Stimulated activated CD4-positive, alpha-beta T cell treated with anti-CD3 and anti-CD28 coated beads, TNF-alpha, amount 100 ng/mL, for 24 hours (primary cell): ENCODE measurements around the gene SLC30A3.
A peak's percentile ranks its signal among the peaks of the same experiment; 100 is the strongest.
"Not testable (repeated sequence)": the region's sequence is repeated elsewhere in the genome, so short reads cannot be mapped to it uniquely, and the experiment has no call there.

ENCODE experiments used
- DNase-seq, 3 experiments: peaks; one replicate each; pipeline ENCODE4 v3.0.0-alpha.2; 2020; ENCODE audit warnings: low read depth in 3 of 3

Gene SLC30A3, protein sequence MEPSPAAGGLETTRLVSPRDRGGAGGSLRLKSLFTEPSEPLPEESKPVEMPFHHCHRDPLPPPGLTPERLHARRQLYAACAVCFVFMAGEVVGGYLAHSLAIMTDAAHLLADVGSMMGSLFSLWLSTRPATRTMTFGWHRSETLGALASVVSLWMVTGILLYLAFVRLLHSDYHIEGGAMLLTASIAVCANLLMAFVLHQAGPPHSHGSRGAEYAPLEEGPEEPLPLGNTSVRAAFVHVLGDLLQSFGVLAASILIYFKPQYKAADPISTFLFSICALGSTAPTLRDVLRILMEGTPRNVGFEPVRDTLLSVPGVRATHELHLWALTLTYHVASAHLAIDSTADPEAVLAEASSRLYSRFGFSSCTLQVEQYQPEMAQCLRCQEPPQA

GRCh38 chr2:27262379-27263286 lies at the start of gene SLC30A3:
Gene SLC30A3, minus strand, starts transcription at chr2:27263047. Its CDS starts 141 bp downstream, at chr2:27262906.
- peak; percentile 34 to 78 (median 55) for DNase-seq

- DNase-seq, result no peak
Measured at GRCh38 chr2:27312152-27312551, 49.3 kb upstream of the SLC30A3 start.

DNA sequence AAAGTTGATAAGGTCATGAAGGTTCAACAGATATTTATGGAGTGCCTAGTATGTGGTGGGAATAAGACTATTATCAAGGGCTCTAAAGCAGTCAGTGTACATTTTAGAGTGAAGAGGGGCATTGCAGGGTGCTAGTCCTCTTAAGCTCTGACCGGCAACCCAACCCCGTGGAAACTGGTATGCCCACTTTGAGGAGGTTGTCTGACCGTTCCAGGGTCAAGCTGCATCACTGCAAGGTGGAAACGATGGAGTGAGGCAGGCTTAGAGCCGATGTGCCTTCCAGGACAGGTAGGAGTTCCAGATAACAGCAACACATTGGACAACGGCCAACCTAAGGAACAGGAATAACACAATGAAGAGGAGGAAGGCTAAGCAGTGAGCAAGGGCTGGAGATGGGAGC lies 46.8 kb upstream of the SLC30A3 start:
- no peak for DNase-seq

DNA sequence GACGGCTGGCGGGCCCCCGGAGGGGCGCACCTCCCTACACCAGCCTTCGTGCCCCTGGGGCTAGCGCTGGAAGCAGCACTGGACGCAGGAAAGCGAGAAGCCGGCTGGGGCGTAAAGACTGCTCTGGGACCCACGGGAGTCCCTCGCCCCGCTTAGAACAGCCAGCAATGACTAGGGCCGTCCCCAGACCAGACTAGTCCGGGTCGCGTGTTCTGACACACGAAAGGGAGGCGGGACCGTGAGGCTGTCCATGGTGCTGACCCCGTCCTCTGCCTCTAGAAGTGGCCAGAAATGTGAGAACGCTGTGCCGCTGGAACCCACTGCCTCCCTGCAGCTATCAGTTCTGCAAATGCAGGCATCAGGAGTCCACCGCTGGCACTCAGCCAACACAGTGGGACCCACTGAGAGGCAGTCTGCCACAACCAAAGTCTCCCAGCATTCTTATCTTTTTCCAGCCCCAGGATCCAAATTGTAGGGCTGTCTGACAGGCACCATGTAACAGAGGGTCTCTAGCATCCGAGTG lies 45.6 kb upstream of the SLC30A3 start, which contains the start of gene UCN:
Gene UCN, minus strand, starts transcription at position 87 of the 523 bp plus-strand sequence. CDS start 550 bp downstream, outside the sequence.
- no peak for DNase-seq

- no peak for DNase-seq
Measured at GRCh38 chr2:27307545-27308358, 44.9 kb upstream of the SLC30A3 start.

DNA sequence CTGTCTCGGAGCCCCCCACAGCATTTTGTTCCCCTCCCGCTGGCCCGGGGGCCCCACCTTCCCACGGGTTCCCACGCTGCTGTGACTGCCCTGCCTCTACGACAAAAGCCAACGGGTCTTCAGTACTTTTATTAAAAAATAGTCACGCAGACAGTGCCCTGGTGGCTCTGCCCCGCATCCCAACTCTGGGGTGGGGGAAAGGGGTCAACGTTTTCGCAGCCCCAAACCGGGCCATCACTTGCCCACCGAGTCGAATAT lies 44.4 kb upstream of the SLC30A3 start:
- DNase-seq, result no peak

GRCh38 chr2:27306573-27307286 lies 43.9 kb upstream of the SLC30A3 start:
- DNase-seq, result peak in 1 of 3 experiments; percentile 42

GRCh38 chr2:27306136-27306535 lies 43.3 kb upstream of the SLC30A3 start:
- no peak for DNase-seq

DNA sequence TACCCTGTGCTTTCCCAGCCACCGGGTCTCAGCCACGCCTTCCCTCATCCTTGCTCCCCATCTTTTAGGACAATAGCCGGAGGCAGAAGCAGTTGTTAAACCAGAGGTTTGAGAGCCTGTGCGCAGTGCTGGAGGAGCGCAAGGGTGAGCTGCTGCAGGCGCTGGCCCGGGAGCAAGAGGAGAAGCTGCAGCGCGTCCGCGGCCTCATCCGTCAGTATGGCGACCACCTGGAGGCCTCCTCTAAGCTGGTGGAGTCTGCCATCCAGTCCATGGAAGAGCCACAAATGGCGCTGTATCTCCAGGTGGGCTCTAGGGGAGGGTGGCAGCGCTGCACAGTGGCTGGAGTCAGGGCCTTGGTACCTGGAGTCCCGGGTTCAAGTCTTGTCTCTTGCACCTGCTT lies 42.7 kb upstream of the SLC30A3 start:
- no peak for DNase-seq

GRCh38 chr2:27304488-27305240 lies 41.8 kb upstream of the SLC30A3 start:
- no peak for DNase-seq

GRCh38 chr2:27303093-27304025 lies 40.5 kb upstream of the SLC30A3 start:
- DNase-seq, result peak in 1 of 3 experiments; percentile 27

- not testable (repeated sequence) for DNase-seq
Measured at GRCh38 chr2:27300606-27301005, 37.8 kb upstream of the SLC30A3 start.

- DNase-seq, result no peak
Measured at GRCh38 chr2:27298391-27299080, 35.7 kb upstream of the SLC30A3 start.

- DNase-seq, result no peak
Measured at GRCh38 chr2:27297195-27297594, 34.3 kb upstream of the SLC30A3 start.

DNA sequence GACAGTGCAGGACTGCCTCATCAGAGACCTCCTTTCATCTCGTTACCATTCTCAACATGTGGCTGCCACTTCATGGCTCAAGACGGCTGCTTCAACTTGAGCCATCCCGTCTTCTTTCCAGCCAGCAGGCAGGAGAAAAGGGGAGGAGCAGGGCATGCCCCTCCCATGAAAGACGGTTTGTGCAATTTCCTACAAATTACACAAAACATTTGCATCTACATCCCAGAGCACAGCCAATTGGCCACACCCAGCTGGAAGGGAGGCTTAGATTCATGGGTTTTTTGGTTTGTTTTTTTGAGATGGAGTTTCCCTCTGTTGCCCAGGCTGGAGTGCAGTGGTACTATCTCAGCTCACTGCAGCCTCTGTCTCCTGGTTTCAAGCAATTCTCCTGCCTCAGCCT lies 33.6 kb upstream of the SLC30A3 start:
- no peak for DNase-seq

DNA sequence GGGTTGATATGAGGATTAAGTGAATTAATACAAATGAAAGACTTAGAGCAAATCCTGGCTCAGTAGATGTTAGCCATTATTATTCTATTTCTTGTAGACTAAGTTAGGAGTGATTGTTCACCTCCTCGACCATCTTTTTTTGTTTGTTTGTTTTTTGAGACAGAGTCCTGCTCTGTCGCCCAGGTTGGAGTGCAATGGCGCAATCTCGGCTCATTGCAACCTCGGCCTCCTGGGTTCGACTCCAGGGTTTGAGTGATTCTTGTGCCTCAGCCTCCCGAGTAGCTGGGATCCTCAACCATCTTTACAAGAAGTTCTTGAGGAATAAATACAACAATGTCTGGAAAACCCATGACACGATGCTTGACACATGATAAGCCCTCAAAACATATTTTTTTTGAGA lies 32.1 kb upstream of the SLC30A3 start:
- no peak for DNase-seq

DNA sequence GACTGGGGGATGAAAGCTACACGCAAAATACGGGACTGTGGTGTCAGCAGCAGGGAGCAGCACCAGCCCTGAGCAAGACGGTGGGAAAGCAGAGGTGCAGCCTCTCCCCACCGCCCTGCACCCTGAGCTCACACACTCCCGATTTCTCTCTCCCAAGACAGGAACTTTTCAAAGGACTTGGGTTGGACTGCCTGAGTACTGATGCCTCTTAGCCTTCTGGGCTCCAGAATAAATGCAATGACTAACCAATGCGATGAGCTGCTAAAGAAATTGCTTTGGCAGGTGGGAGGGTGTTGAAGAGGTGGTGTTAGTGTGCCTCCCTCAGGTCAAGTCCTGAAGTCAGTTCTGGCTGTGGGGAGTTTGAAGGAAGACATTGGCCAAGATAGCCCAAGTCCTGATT lies 29.0 kb upstream of the SLC30A3 start:
- no peak for DNase-seq

DNA sequence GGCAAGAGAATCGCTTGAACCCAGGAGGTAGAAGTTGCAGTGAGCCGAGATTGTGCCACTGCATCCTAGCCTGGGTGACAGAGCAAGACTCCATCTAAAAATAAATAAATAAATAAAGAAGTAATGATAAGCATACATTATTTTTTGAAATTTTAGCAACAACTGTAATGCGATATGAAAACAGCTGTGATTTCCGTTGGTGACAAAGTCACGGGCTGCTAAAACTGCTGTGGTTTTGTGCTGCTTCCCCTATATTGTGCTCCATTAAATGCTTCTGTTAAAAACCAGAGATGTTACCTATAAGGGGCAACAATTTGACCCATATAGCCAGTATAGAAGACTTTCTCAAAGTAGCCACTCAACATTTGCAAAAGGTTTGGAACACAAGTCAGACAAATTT lies 27.7 kb upstream of the SLC30A3 start:
- DNase-seq, result no peak

DNA sequence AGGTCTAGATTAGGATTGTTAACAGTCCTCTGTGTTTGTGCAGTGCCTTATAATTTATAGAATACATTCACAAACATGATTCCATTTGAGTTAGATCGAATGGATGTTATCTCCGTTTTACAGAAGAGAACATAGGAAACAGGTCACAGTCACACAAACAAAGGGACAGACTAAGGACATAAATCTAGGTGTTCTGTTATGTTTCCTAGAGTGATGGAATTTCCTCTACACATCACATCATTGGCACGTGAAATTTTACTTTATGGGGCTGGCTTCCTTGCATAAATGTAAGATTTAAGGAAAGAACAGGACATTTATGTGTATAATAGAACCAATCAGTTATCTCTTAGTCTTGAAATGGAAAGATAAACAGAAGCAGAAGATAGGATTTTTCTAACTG lies 25.8 kb upstream of the SLC30A3 start:
- no peak for DNase-seq
